HG02759 (cell line): ENCODE measurements around the gene TEX36.
"Not testable (repeated sequence)": the region's sequence is repeated elsewhere in the genome, so short reads cannot be mapped to it uniquely, and the experiment has no call there.

ENCODE experiments used
- ATAC-seq: cut with Tn5 transposase; IDR thresholded peaks from one replicate; pipeline ENCODE4 v1.9.1; 2021; ENCODE audit warnings: mild to moderate bottlenecking, moderate library complexity; ENCODE audit not compliant: unreplicated experiment

TEX36 gene

DNA sequence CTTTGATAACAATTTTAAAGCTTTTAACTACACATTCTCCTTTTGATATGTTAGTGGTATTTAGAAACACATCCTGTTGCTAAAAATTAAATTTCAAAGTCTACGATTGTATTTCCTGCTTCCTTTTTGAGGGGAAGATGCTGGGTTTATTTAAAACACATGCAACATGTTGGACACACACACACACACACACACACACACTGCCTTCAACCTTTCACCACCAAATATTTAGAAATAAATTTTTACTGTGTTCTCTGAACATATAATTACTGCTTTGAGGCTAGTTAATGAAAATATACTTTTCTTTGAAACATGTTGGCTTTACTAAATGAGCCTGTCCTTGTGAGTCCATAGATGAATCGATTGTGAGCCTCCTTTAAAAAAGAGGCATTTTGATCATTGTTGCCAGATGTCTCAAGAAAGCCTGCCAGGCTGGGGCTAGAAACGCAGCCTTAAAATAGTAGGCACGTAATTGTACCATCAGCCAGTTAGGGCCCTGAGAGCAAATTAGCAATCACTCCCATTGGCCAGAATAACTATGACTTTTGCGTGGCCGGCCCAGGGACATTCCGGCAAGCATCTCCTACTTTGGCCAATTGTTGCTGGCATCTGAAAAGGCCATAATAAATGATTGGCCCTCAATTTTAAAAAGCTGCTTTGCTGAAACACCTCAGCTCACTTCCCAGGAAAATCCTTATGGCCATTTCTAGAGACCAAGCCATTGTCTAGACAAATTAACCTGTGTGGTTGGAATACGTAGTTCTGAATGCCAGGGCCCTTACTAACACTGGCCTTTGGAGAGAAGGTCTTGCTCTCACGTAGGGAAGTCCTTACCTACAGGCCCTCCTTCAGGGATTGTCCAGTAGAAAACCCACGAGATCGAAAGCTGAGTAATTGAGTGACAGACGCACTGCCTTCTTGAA, 9.9 kb upstream of the TEX36 start:
- ATAC-seq: no peak

DNA sequence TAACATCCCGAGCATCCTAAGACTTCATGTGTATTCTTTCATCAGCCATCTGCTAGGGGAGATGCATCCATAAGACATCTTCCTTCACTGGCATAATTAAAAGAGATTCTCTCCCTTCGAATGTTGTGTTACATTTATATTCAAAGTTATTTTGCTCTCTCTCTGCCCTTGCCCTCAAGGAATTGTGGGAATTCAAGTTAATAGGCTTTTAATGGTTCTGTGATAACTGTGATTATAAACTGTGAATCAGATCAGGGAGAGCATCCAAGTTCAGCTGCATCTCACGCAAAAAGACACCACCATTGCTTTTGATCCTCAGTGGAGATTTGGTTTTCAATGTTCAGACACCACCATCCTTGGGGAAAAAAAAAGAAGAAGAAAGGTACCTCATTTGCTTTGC, 9.2 kb upstream of the TEX36 start:
- ATAC-seq: no peak

DNA sequence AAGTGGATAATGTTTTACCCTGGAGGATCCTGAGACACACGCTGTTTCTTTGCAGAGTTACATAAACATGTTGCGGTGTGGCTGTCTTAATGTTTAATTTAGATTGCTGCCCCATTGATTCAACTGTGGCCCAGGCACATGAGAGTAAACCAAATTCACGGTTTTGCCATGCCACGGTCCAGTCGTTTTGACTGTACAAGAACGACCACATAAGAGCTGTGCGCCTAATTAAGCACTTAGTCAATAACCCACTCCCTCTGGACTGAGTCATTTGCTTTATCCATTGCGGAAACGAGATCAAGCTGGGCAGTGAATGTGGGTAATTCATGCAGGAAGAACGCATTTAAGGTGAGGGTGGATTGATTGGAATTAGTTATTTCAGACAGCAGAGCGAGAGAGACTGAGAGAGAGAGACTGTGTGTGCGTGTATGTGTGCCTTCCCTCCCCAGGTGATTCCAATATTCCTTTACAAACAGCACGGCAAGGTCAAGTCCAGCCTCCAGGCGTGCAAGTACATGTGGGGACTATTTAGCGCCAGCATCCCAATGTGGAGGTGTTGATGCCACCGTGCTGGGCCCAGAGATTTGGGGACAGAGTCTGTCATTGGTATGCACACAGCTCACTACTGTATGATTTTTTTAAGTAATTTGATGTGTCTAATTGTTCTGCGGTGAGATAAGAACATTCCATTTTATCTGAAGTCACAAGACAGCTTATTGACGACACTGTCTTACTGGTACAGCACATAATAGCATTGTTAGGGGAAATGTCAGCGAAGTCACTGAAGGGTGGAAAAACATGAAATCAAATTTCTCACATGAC, 8.4 kb upstream of the TEX36 start:
- peak; percentile 73 for ATAC-seq

DNA sequence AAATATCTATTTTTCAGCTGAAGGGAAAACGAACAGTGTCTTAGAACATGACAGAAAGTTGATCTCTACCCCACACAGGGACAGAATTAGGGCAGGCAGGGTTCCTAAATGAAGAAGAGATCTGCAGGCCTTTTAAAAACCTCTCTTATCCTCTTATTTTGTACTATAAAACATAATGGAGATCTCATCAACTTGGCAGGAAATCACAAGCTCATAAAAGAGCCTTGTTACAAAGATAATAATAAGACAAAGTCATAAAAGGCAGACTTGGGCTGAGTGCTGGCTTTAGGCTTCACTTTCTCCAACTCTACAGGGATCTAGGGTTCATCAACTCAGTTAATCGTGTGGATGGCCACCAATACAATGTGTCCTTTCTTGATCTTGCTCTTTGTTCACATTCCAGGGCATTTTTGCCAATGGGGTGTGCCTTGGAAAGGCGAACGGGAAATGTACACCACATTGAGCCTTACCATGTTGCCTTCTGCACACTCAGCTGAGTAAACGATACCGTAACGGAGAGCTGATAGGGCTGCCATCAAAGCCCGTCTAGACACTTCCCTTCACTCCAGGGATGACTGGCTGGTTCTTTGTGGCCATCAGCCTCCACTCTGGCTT, 7.1 kb upstream of the TEX36 start:
- no peak for ATAC-seq

DNA sequence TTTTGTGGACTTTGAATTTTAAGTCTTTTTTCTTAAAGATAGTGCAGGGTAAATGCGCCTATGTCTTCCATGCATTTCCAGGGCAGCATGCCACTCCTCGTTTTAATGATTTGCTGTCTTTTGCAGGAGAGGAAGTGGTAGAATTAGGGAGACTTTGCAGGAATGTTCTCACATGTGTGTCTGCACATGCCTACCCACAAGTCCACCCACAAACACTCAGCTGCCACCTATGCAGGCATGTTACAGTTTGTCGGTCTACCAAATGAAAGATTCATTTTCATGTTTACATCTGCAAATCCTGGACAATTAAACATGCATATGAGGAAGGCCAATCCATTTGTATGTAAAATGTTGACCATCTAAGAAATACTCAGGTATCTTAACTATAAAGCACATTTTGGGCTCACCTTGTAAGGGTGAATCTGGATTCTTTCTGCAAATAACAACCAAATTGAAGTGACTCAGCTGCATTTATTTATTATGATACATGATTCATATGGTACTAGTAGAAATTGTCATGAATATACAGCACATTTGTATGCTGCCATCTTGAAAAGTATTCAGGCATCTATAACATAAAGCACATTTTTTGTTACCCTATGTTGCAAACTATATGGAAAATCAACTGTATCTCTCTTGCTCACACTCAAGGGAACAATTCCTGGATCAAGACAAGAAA, 4.7 kb upstream of the TEX36 start:
- ATAC-seq: no peak

DNA sequence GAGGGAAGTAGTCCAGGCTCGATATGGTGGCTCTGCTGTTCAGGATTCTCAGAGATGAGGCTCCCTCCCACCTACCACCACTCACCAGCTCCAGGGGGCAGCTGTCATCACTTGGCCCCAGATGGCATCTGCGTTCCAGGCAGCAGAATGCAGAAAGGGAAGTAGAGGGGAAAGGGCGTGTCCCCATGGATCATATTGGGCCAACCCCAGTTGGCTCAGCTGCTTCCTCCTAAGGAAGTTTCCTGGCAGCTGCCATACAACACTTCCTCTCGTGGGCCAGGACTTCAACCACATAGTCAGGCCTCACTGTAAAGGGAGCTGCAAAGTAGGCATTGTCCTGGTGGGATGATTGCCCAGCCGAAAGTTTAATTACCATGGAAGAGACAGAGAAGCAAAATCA, 1.6 kb upstream of the TEX36 start:
- no peak for ATAC-seq

DNA sequence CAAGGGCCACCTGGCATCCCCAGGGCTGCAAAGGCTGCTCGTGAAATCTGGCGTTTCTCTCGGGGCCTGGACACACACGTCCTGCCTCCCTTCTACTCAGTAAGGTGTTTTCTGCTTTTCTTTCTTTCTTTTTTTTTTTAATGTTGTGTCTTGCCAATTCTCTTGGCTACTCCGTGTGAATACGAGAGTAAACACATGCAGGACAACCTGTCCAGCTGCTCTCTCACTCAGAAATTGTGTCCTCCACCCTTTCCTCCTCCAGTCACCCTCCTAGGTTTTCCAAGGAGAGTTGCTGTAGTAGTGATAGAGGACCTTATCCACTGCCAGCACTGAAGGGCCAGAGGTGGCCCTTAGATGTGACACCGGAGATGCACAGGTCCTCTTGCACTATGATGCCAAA, 858 bp upstream of the TEX36 start:
- no peak for ATAC-seq

DNA sequence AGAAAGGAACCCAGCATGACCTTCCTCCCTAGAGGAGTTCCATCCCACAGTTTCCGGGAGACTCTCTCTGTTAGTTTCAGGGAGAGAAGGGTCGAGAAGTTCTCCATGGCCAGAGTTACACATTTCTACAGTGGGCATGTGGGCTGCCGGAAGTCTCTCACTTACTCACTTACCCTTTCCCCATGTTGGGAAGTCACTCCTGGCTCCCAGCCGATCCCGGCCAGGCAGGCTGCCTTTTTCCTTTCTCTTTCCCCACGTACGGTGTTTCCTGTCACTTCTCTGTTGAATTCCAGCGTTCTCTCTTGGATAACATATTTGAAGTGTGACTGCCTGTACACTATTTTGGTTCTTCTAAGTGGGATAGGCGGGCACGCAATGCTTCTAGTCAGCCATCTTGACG, 3.5 kb downstream of the TEX36 start:
- no peak for ATAC-seq

DNA sequence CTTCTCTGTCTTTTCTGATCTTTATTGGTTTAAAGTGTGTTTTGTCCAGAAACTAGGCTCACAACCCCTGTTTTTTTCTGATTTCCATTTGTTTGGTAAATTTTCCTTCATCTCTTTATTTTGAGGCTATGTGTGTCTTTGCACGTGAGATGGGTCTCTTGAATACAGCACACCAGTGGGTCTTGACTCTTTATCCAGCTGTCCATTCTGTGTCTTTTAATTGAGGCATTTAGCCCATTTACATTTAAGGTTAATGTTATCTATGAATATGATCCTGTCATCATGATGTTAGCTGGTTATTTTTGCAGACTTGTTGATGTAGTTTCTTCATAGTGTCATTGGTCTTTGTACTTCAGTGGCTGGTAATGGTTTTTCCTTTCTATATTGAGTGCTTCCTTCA, 10.1 kb downstream of the TEX36 start:
- no peak for ATAC-seq

DNA sequence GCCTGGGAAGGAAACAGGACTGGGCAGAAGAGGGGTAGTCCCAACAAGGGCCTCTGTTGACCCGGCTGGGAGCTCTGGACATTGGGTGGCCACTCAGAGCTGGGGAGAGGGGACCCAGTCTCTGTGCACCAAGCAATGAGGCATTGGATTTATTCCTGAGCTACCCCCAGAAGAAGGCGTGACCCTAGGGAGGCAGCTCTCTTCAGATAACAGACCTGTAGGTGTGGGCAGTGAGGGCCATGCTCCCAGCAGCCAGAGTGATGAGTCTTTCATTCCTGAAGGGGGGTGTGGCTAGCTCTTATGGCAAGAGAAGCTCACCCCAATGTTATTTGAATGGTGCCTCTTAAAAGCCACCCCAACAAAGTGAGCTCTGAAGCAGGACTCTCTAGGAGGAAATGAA, 20.4 kb downstream of the TEX36 start:
- ATAC-seq: no peak

DNA sequence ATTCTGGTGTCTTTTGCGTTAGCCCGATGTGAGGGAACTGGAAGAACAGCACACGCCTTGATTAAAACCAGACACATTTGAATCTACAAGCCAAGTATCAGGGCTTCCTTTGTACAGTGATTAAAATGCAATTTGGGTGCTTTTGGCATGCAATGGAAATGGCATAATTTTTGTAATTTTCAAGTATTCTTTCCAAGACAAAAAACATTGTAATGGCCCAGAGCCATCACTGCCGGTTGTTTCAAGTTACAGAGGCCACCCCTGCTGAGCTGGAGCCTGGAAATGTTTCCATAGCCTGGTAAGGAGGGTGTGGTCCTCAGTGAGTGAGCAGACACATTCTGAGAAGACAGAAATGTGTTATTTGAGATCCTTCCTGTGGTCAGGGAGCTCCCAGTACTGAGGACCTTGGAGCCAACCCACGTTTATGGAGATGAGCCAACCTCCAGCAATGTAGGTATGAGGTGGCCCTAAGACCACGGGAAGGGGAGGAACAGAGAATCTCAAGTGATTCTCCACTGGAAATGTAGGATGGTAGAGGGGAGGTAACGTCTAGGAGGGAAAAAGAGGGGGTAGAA, 20.9 kb downstream of the TEX36 start:
- no peak for ATAC-seq

DNA sequence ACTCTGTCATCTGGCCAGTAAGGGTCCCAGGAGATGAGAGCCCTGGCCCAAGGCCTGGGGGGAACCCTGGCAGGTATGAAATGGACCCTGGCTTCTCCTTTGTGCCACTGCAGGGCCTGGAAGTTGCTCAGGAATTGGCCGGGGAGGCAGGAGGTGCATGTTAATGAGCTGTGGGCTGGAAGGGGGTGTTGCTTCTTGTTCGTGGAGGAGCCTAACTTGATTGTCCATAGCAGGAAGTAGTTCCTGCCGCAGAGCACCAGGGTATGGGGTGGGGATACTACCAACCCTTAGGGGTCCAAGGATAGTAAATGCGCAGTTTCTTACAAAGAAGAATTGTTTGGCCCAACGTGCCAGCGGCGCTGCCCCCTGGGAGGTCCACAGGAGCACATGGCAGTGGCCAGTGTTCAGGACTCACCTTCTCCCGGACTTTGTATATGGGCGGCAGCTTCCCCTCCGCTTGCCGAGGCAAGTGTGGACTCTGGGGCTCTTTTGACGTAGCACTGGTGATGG, 21.5 kb downstream of the TEX36 start:
- no peak for ATAC-seq

DNA sequence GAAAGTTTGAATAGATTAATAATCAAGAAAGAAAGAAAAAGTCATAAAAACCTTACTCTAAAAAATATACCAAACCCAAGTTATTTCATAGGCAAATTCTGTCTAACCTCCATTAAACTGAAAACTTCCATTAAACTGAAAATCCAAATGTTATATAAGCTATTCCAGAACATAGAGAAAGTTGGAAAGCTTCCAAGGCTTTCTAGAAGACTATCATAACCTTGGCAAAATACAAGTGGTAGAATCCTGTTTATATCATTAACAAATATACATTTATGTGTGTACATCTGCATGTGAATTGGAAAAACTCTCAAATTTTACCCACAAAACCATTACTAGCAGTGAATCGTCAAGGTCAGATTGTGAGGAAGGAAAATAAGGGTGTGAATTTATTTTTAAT, 23.9 kb downstream of the TEX36 start:
- ATAC-seq: no peak

DNA sequence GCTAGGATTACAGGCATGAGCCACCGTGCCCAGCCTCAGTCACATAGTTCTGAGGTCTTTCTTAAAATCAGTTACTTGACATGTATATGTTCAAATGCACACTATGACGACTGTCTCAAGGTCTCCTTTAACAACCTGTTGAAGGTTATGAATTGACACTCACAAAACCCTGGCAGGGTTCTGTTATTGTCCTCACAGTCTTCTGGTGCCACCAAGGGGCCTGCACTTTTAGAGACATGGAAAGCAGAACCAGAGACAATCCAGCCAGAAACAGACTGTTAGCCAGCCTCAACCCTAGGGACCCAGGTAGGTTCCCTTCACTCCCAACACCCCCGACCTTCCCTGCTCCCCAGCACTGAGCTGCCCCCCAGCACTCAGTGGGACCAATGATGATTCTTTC, 26.4 kb downstream of the TEX36 start:
- ATAC-seq: no peak

DNA sequence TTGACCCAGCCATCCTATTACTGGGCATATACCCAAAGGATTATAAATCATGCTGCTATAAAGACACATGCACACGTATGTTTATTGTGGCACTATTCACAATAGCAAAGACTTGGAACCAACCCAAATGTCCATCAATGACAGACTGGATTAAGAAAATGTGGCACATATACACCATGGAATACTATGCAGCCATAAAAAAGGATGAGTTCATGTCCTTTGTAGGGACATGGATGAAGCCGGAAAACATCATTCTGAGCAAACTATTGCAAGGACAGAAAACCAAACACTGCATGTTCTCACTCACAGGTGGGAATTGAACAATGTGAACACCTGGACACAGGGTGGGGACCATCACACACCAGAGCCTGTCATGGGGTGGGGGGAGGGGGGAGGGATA, 29.9 kb downstream of the TEX36 start:
- ATAC-seq: not testable (repeated sequence)

DNA sequence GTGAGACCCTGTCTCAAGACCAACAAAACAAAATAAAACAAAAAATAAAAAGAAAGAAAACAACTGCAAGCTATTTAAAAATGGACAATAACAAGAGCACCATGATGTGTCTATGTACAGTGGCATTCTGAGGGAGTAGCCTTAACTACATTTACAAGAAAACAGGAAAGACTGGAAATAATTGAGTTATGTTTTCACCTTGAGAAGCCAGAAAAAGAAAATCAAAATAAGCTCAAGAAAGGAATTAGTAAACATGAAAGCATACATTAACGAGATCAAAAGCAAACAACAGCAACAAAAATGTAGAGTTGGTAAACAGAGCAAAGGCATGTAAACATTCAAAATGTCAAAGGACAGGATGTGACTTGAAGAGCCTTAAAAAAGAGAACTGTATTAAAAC, 36.7 kb downstream of the TEX36 start:
- no peak for ATAC-seq

DNA sequence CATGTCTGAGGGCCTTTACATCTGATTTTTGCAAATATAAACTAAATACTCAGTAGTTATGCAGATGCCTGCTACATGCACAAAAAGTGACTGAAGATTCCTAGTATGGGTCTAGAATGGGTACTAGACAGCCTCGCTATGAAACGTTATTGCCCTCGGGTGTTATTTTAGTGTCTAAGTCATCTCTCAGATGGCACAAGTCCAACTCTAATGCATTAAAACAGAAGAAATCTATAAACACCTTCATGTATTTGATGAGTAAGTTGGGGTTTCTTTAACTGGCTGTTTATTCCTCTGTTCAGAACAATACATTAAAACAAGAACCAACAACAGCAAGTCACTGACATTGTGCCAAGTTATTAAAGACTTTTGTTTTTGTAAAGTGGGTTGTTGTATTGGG, 41.6 kb downstream of the TEX36 start:
- ATAC-seq: no peak

DNA sequence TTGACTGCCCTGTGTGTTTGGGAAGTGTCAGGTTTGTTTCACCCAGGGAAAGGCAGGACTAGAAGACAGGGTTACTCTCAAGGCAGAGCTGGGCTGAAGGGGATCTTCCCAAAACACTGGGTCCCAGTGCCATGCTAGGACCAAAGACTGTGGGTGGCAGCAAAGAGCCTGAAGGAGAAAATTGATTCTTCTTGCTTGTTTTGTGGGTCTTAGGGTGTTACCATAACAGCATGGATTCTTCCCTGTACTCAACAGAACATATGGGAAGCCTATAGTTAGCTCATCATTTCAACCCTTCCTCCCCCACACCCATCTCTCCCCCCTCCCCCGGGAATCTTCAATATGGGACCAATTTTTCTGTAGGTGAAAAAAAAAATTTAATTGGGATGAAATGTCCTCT, 42.3 kb downstream of the TEX36 start:
- no peak for ATAC-seq

DNA sequence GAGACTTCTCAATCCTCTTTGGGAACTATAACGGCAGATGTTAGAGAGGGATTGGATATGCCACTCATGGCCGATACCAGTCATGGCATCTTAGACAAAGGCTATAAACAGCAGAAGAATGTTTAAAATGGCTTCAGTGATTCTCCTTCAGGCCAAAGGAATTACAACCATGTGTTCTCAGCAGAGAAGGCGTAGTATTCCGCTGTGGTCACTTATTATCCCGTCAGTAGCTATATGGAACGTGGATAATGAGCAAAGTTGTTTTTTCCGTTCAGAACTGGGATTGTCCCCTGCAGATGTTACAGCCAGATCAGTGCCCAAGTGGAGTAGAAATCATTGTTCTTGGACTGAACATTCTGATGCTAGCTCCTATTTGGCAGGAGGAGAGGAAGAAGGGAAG, 43.1 kb downstream of the TEX36 start:
- ATAC-seq: no peak

DNA sequence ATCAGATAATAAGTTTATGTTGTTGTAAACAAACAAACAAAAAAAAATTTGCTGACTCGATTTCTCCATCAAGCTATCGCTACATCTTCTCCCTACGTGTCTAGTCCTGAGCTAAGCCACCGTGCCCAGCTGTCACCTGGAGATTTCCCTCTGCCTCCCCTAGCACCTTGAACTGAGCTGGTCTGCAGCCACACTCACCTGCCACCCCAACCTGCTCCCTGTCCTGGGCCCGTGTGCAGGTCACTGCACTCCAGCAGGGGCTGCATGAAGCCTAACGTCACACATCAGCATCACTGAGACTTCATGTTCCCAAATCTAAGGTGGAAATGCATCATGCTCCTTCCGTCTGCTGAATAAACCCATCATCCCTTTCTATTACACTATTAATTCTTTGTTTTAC, 44.4 kb downstream of the TEX36 start:
- ATAC-seq: no peak

DNA sequence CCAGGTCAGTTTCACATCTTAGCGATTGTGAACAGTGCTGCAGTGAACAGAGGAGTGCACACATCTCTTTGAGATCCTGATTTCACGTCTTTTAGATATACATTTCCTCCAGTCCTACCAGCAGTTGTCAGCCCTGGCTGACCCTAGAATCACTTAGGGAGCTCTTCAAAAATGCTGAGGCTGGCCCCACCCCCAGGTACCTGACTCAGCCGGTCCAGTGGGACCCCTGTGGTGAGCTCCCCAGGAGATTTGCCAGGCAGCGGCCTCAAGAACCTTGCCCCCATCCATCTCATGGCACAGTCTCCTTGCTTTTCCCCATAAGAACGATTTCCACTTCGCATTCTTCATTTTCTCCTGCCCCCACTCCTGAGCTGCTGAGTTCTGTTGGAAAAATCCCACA, 45.5 kb downstream of the TEX36 start:
- no peak for ATAC-seq
